ENCODE data around the gene MEG3.

Gene MEG3

DNA sequence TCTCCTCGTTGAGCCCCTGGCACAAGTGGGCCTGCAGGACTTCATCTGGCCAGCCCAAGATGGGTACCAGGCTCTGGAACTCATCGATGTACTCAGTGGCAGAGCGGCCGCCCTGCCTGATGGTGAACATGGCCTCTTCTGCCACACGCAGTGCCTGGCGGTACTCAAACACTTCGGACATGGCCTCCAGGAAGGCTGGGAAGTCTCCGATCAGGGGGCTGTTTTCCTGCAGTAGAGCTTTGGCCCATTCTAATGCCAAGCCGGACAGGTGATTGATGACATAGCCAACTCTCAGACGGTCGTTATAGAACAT lies 57.8 kb downstream of the MEG3 start:
- no peak for DNase-seq (ENCODE audit: low spot score)
- TF ChIP-seq, protein P1, sequence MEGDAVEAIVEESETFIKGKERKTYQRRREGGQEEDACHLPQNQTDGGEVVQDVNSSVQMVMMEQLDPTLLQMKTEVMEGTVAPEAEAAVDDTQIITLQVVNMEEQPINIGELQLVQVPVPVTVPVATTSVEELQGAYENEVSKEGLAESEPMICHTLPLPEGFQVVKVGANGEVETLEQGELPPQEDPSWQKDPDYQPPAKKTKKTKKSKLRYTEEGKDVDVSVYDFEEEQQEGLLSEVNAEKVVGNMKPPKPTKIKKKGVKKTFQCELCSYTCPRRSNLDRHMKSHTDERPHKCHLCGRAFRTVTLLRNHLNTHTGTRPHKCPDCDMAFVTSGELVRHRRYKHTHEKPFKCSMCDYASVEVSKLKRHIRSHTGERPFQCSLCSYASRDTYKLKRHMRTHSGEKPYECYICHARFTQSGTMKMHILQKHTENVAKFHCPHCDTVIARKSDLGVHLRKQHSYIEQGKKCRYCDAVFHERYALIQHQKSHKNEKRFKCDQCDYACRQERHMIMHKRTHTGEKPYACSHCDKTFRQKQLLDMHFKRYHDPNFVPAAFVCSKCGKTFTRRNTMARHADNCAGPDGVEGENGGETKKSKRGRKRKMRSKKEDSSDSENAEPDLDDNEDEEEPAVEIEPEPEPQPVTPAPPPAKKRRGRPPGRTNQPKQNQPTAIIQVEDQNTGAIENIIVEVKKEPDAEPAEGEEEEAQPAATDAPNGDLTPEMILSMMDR (IDR thresholded peaks at IDR 0.05; ENCODE audit: borderline replicate concordance, control extremely low read depth, extremely low read depth, insufficient read depth, missing control alignments): no peak
- in situ Hi-C loops (cut with MboI; ENCODE audit: low sequenced_read_pairs, unreplicated experiment): no loop called here

DNA sequence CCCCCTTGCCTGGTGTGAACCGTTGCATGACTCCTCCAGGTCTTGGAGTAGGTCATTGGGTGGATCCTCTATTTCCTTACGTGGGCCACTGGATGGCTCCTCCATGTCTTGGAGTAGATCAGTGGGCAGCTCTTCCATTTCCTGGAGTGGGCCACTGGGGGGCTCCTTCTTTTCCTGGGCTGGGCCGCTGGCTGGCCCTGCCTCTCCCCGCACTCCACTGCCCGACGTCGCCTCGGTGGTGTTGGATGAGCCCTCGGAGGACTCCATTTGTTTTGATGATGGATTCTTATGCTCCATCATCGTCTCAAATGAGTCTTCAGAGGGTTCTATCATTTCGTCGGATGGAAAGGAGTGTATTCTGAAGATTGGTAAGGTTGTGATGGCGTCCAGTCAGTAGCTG lies 58.5 kb downstream of the MEG3 start:
- TF ChIP-seq, protein P1 (IDR thresholded peaks at IDR 0.05; ENCODE audit: borderline replicate concordance, control extremely low read depth, extremely low read depth, insufficient read depth, missing control alignments): no peak
- in situ Hi-C loops (cut with MboI; ENCODE audit: low sequenced_read_pairs, unreplicated experiment): no loop called here
- DNase-seq (ENCODE audit: low spot score): no peak

DNA sequence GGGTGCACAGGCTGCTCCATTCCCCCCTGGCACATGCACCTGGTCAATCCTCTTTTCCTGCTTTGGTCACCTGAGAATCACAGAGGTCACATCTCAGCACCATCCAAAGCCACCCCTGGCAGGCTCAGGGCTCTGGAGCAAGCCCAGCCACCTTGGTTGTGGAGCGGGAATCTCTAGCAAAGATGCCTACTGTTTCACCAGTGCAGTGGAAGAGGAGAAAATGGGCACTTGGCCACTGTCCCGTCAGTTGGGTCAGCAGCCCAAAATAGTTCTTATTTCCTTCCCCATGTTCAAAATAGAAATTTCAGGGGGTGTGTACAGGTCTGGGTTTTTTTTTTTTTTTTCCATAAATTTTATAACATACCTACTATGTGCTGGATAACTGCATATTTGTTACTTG lies 59.3 kb downstream of the MEG3 start:
- TF ChIP-seq, protein P1 (IDR thresholded peaks at IDR 0.05; ENCODE audit: borderline replicate concordance, control extremely low read depth, extremely low read depth, insufficient read depth, missing control alignments): no peak
- in situ Hi-C loops (cut with MboI; ENCODE audit: low sequenced_read_pairs, unreplicated experiment): no loop called here
- no peak for DNase-seq (ENCODE audit: low spot score)

DNA sequence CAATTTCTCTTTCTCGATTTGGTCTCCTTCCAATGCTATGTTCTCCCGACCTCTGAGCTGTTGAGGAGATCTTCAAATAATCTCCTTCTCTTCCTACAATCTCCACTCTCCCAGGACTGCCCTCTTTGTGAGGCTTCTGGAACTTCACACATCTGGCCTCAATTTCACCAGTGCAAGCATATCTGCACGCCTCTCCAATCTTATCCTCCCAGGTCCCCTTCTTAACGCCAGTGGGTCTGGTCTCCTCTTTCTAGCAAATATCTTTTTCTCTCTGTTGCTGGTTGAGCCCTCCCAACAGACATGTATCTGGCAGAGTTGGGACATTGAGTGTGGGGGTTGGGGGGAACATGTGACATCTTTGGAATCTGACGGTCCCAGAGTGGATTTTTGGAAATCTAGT lies 59.7 kb downstream of the MEG3 start:
- DNase-seq (ENCODE audit: low spot score): no peak
- TF ChIP-seq, protein P1 (IDR thresholded peaks at IDR 0.05; ENCODE audit: borderline replicate concordance, control extremely low read depth, extremely low read depth, insufficient read depth, missing control alignments): no peak
- in situ Hi-C loops (cut with MboI; ENCODE audit: low sequenced_read_pairs, unreplicated experiment): no loop called here

DNA sequence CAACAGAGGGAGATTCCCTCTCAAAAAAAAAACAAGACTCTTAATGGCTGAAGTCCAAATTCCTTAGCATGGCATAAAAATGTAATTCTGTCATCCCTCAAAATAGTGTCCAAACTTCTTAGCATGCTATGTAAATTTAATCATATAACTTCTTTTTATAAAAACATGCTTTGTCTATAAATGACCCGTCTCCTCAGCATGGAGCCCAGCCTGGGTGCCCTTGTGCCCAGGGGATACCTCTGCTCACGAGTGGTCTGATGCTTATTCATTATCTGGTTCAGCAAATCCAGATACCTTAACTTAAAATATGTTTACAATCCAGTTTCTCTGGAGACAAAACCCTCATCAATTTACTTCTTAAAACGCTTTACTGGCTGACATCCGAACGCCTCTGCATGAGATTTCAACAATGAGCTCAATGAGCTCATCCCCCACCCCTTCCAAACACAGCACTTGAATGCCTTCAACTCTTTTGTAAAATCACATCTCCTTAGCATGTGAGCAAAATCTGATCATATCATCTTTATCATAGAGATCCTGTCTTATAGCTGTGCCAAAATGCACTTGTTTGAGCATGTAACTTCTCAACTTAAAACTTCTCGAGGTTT lies 61.9 kb downstream of the MEG3 start:
- TF ChIP-seq, protein P1 (IDR thresholded peaks at IDR 0.05; ENCODE audit: borderline replicate concordance, control extremely low read depth, extremely low read depth, insufficient read depth, missing control alignments): no peak
- in situ Hi-C loops (cut with MboI; ENCODE audit: low sequenced_read_pairs, unreplicated experiment): no loop called here
- DNase-seq (ENCODE audit: low spot score): no peak

DNA sequence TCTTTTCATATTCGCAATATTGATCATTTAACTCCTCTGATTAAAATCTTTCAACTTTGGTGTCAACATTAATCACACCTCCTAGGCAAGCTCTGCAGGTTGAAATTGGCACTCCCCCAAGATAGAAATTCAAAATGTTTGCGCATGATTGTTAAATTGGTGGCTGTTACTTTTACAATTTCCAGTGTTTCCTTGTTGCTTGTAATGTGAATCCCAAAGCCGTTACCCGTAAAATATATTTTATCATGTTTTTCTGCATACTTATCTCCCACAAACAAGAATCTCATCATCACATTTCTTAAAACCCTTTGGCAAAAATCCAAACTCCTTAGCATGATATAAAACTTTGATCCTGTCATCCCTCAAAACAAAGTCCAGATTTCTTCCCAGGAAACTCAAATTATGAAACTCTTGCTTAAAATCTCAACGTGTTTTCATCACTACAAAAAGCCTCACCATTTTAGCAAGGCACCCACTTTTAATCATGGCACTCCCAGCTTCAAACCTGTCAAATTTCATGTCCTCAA lies 62.9 kb downstream of the MEG3 start:
- TF ChIP-seq, protein P1 (IDR thresholded peaks at IDR 0.05; ENCODE audit: borderline replicate concordance, control extremely low read depth, extremely low read depth, insufficient read depth, missing control alignments): no peak
- DNase-seq (ENCODE audit: low spot score): no peak
- in situ Hi-C loops (cut with MboI; ENCODE audit: low sequenced_read_pairs, unreplicated experiment): no loop called here

Measured in GM13976 (cell line).